CD14-positive monocyte (primary cell): ENCODE data around the gene DLL3. TPM values are rescaled to one million over a fixed set of nuclear protein-coding genes. Genes with fewer than 3 reads are reported as not detected.
A peak's percentile ranks its signal among the peaks of the same experiment; 100 is the strongest.

Source experiments
- DNase-seq, 3 donors: peaks; one replicate each; pipeline ENCODE4 v3.0.0-alpha.2; 2011 to 2022
- H2AFZ ChIP-seq: 2 replicates; pipeline ENCODE4 v1.6.0; 2012; ENCODE audit warnings: mild to moderate bottlenecking, low read depth, low read length, inconsistent platforms; ENCODE audit not compliant: insufficient read depth, poor library complexity, severe bottlenecking
- H3K27ac ChIP-seq, 2 donors: 1 replicate in 1 of 2; 2 replicates in 1 of 2; pipeline ENCODE4 v1.5.1; 2012 to 2013; ENCODE audit warnings: low read length in 2 of 2, control low read depth in 1 of 2, inconsistent platforms in 1 of 2, low read depth in 1 of 2, mild to moderate bottlenecking in 1 of 2
- H3K27me3 ChIP-seq, 2 donors: one replicate each; pipeline versions ENCODE4 v1.6.0 to v1.6.1; 2011 to 2013; ENCODE audit warnings: low read length in 2 of 2; ENCODE audit not compliant: control insufficient read depth in 2 of 2, insufficient read depth in 2 of 2
- H3K36me3 ChIP-seq, 2 donors: replicated peaks in 1 of 2; 1 replicate in 1 of 2; 2 replicates in 1 of 2; pipeline versions ENCODE4 v1.5.1 to v1.6.1; 2012 to 2013; ENCODE audit warnings: low read length in 2 of 2, control low read depth in 1 of 2, inconsistent platforms in 1 of 2, mild to moderate bottlenecking in 1 of 2; ENCODE audit not compliant: insufficient read depth in 2 of 2, control insufficient read depth in 1 of 2
- H3K4me1 ChIP-seq, 2 donors: 1 replicate in 1 of 2; 2 replicates in 1 of 2; pipeline versions ENCODE4 v1.5.1 to v1.6.1; 2012 to 2013; ENCODE audit warnings: low read length in 2 of 2, control low read depth in 1 of 2, inconsistent platforms in 1 of 2, mild to moderate bottlenecking in 1 of 2, moderate library complexity in 1 of 2; ENCODE audit not compliant: insufficient read depth in 2 of 2, control insufficient read depth in 1 of 2
- H3K4me2 ChIP-seq: replicated peaks from 2 replicates; pipeline ENCODE3; 2012; ENCODE audit warnings: low read length, moderate library complexity, mild to moderate bottlenecking; ENCODE audit not compliant: poor library complexity, severe bottlenecking; ENCODE audit errors: extremely low read depth
- H3K4me3 ChIP-seq, 3 experiments: fragments of 200-600 bp in 1 of 3; sonication (generic) in 1 of 3; replicated peaks in 1 of 3; 1 replicate in 2 of 3; 2 replicates in 1 of 3; pipeline ENCODE4 v1.5.1; 2011 to 2013; ENCODE audit warnings: low read length in 3 of 3, mild to moderate bottlenecking in 3 of 3, control low read depth in 2 of 3, low read depth in 2 of 3, inconsistent platforms in 1 of 3, moderate library complexity in 1 of 3
- H3K79me2 ChIP-seq: 2 replicates; pipeline ENCODE4 v1.6.0; 2012; ENCODE audit warnings: mild to moderate bottlenecking, control low read depth, inconsistent platforms, low read length, moderate library complexity; ENCODE audit not compliant: insufficient read depth
- H3K9ac ChIP-seq: 2 replicates; pipeline ENCODE4 v1.6.0; 2017; ENCODE audit warnings: low read length, mild to moderate bottlenecking; ENCODE audit not compliant: insufficient read depth, poor library complexity, severe bottlenecking
- H3K9me3 ChIP-seq, 2 donors: replicated peaks in 1 of 2; 1 replicate in 1 of 2; 2 replicates in 1 of 2; pipeline versions ENCODE4 v1.5.1 to v1.6.1; 2012 to 2013; ENCODE audit warnings: low read length in 2 of 2, control low read depth in 1 of 2; ENCODE audit not compliant: control insufficient read depth in 1 of 2, insufficient read depth in 1 of 2
- H4K20me1 ChIP-seq: 2 replicates; pipeline ENCODE4 v1.6.0; 2012; ENCODE audit warnings: mild to moderate bottlenecking, low read length, control low read depth, moderate library complexity; ENCODE audit not compliant: insufficient read depth
- H3K27ac Mint-ChIP-seq, 7 donors: one replicate each; pipeline ENCODE4 v1.8.0; 2020; ENCODE audit warnings: mild to moderate bottlenecking in 7 of 7, mixed read lengths in 7 of 7, moderate library complexity in 6 of 7, inconsistent platforms in 2 of 7
- H3K27me3 Mint-ChIP-seq, 3 donors: one replicate each; pipeline ENCODE4 v1.8.0; 2021 to 2022; ENCODE audit warnings: low read depth in 3 of 3, mild to moderate bottlenecking in 3 of 3, mixed read lengths in 3 of 3, moderate library complexity in 3 of 3, inconsistent platforms in 1 of 3
- H3K36me3 Mint-ChIP-seq, 2 donors: one replicate each; pipeline ENCODE4 v1.8.0; 2020; ENCODE audit warnings: mixed read lengths in 2 of 2, inconsistent platforms in 1 of 2, mild to moderate bottlenecking in 1 of 2
- H3K4me1 Mint-ChIP-seq: one replicate; pipeline ENCODE4 v1.8.0; 2020; ENCODE audit warnings: mild to moderate bottlenecking, mixed read lengths
- H3K4me3 Mint-ChIP-seq, 2 donors: one replicate each; pipeline ENCODE4 v1.8.0; 2020; ENCODE audit warnings: mild to moderate bottlenecking in 2 of 2, mixed read lengths in 2 of 2, moderate library complexity in 1 of 2
- H3K9me3 Mint-ChIP-seq, 7 donors: one replicate each; pipeline ENCODE4 v1.8.0; 2020 to 2022; ENCODE audit warnings: mixed read lengths in 7 of 7, mild to moderate bottlenecking in 6 of 7, moderate library complexity in 6 of 7, inconsistent platforms in 2 of 7
- WGBS: methylation state at CpG from one replicate; pipeline ENCODE4 v1.1.5; 2013; ENCODE audit warnings: missing lambda C conversion rate; ENCODE audit not compliant: insufficient coverage; 5-methylcytosine and 5-hydroxymethylcytosine counted together
- intact Hi-C, 2 donors: fragments of 100-400 bp; cut with micrococcal nuclease; formaldehyde crosslinking; loops; one replicate each; pipeline versions ENCODE4 v1.15.0 to v1.15.1; 2023
- polyA plus RNA-seq, 3 donors: library from polyadenylated mRNA; depleted of rRNA in 1 of 3; unstranded in 2 of 3; stranded (reverse) in 1 of 3; fragments of 300-500 nt in 2 of 3; fragments of >200 nt in 1 of 3; fragmentation: Illumina TruSeq in 2 of 3; gene quantifications; 1 replicate in 2 of 3; 2 replicates in 1 of 3; pipeline ENCODE4 v1.2.3, GENCODE V29; 2012 to 2021
- TF ChIP-seq, protein P1 (sequence below): fragments of 200-600 bp; IDR thresholded peaks from one replicate; pipeline ENCODE4 v1.8.0; 2022; ENCODE audit warnings: antibody characterized with exemption, mild to moderate bottlenecking

DLL3 gene
- polyA plus RNA-seq, 3 donors: not detected

- WGBS: 75% methylated on average over 4 of the region's 8 CpGs
- H3K9ac ChIP-seq: no peak overlapping the region
These were observed 1.2 kb downstream of the DLL3 start for GRCh38 chr19:39499932-39500331.

DNA sequence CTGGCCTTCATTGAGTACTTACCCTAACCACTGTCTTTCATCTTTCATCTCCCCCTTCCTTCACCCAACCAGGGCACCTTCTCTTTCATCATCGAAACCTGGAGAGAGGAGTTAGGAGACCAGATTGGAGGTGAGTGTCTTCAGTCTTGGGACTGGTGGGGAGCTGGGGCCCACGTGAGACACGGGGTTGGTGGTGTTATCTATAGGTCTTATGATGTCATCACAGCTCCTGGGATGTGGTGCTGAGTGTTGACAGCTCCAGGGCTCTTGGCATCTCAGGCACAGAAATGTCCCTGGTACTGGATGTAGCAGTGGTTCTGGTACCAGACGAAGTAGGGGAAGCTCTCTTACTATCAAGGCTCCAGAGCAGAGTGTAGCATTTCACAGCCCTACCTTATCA, 1.8 kb downstream of the DLL3 start:
- peaks cover 70 to 88% (median 75%) of the 10 kb centered on the region in 3 donors for H3K27me3 Mint-ChIP-seq
- WGBS: 38% methylated on average over 2 of the region's 4 CpGs
- H3K9me3 Mint-ChIP-seq: peaks cover 0 to 26% (median 8%) of the 10 kb centered on the region in 7 donors
- H3K4me1 Mint-ChIP-seq: peaks cover 11% of the 10 kb centered on the region
- Histone ChIP-seq H4K20me1 (no peaks in the 10 kb centered on the region), H3K4me1 (peaks cover 5% of the 10 kb centered on the region in 2 donors), H3K79me2 (no peaks in the 10 kb centered on the region), H3K27ac (no peak overlapping the region), H2AFZ (no peak overlapping the region), H3K4me3 (no peak overlapping the region), H3K9ac (no peak overlapping the region), H3K27me3 (peaks cover 30 to 72% of the 10 kb centered on the region in 2 donors), H3K36me3 (no peaks in the 10 kb centered on the region), H3K9me3 (peaks cover 0 to 7% of the 10 kb centered on the region in 2 donors), H3K4me2 (no peak overlapping the region)
- H3K36me3 Mint-ChIP-seq: peaks cover 0 to 11% of the 10 kb centered on the region in 2 donors
- peak overlapping the region in 1 of 2 donors; percentile 59 for H3K4me3 Mint-ChIP-seq
- TF ChIP-seq, protein P1, sequence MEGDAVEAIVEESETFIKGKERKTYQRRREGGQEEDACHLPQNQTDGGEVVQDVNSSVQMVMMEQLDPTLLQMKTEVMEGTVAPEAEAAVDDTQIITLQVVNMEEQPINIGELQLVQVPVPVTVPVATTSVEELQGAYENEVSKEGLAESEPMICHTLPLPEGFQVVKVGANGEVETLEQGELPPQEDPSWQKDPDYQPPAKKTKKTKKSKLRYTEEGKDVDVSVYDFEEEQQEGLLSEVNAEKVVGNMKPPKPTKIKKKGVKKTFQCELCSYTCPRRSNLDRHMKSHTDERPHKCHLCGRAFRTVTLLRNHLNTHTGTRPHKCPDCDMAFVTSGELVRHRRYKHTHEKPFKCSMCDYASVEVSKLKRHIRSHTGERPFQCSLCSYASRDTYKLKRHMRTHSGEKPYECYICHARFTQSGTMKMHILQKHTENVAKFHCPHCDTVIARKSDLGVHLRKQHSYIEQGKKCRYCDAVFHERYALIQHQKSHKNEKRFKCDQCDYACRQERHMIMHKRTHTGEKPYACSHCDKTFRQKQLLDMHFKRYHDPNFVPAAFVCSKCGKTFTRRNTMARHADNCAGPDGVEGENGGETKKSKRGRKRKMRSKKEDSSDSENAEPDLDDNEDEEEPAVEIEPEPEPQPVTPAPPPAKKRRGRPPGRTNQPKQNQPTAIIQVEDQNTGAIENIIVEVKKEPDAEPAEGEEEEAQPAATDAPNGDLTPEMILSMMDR: no peak
- H3K27ac Mint-ChIP-seq: no peak overlapping the region
- intact Hi-C loops: no loop called here
- no peak for DNase-seq

More at GRCh38 chr19:39499932-39500331, 1.2 kb downstream of the DLL3 start:
- Mint-ChIP-seq H3K4me1 (peaks cover 11% of the 10 kb centered on the region), H3K4me3 (peak overlapping the region in 1 of 2 donors; percentile 59), H3K36me3 (peaks cover 0 to 11% of the 10 kb centered on the region in 2 donors), H3K27ac (no peak overlapping the region), H3K27me3 (peaks cover 72 to 87% (median 74%) of the 10 kb centered on the region in 3 donors), H3K9me3 (peaks cover 0 to 26% (median 8%) of the 10 kb centered on the region in 7 donors)
- no peak for DNase-seq
- no peak overlapping the region for H3K4me2 ChIP-seq
- no peaks in the 10 kb centered on the region for H4K20me1 ChIP-seq
- H3K4me3 ChIP-seq: no peak overlapping the region
- TF ChIP-seq, protein P1: no peak
- intact Hi-C loops: loop anchor here in 1 of 2 donors (10.0 kb wide), 1 partner anchor 175 kb away; no protein-coding TSS in a partner anchor
- H3K4me1 ChIP-seq: peaks cover 5% of the 10 kb centered on the region in 2 donors
- H3K79me2 ChIP-seq: no peaks in the 10 kb centered on the region
- no peaks in the 10 kb centered on the region for H3K36me3 ChIP-seq
- H3K27me3 ChIP-seq: peaks cover 30 to 67% of the 10 kb centered on the region in 2 donors
- no peak overlapping the region for H3K27ac ChIP-seq
- no peak overlapping the region for H2AFZ ChIP-seq
- H3K9me3 ChIP-seq: peaks cover 0 to 7% of the 10 kb centered on the region in 2 donors
